MV-4-11 (cell line): ENCODE results near the gene MTARC2.
"Not testable (repeated sequence)": the region's sequence is repeated elsewhere in the genome, so short reads cannot be mapped to it uniquely, and the experiment has no call there.

Experiments
- DNase-seq: peaks from one replicate; lab custom pipeline; 2025; lab: John Stamatoyannopoulos, UW

The MTARC2 gene

DNA sequence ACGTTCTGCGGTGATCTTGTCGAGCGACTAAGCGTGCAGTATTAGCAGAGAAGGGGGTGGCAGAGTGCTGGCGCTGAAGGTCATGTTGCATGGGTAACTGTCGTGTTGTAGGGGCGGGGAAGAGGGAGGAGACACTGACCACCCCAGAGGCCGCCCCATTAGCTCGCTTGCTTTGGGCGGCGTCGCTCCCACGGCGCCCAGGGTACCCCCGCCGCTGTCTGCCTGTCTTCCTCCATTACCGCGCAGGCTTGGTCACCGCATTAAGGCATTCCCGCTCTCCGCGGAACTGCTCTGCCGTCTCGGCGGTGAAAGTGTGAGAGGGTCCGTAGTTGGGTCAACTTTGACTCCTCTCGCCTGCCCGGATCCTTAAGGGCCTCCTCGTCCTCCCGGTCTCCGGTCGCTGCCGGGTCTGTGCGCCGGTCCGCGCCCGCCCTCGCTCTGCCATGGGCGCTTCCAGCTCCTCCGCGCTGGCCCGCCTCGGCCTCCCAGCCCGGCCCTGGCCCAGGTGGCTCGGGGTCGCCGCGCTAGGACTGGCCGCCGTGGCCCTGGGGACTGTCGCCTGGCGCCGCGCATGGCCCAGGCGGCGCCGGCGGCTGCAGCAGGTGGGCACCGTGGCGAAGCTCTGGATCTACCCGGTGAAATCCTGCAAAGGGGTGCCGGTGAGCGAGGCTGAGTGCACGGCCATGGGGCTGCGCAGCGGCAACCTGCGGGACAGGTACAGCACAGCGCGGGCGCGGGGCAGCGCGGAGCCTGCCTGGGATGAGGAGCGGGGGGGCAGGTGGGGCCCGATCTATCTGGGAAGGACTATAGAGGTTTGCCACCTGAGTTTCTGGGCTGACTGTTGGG, at the start of gene MTARC2:
MTARC2 (plus strand) TSS at position 234 of the 846 bp plus-strand sequence; CDS start at position 444, 210 bp downstream.
- DNase-seq: no peak

DNA sequence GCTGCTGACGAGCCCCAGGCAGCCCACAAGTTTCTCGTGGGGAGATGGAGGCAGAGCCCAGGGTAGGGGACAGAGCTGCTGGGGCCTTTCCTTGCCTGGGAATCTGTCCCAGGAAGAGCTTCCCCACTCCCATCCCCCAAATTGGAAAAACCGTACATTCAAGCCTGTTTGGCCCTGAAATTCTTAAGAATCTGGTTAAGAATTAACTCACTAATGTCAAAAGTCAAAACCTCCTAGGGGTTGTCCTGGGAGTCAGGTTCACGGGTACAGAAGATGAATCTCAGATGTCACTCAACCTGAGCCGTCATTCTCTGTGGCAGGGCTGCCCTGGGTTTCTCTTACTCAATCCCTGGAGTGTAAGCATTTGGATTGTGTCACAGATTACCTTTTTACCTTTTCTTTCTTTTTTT, 49.5 kb upstream of the MTARC2 start:
- no peak for DNase-seq

DNA sequence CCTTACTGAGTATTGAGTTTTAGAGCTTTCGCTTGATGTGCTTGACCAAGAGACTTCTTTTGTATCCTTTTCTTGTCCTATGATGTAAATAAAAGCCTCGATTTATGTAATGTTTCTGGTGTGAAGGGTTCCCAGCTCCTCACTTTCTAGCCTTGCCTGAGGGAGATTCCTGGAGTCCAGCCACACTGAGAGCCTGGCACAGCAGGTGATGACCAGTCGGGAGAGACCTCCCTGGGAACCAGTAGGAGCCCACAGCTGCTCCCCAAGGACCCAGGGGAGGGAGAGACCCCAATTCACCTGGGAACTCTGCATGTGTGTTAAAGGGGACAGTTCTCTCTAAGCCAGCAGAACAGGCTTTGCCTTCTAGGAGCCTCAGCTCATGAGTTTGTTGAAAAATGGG, 49.1 kb upstream of the MTARC2 start:
- DNase-seq: no peak

DNA sequence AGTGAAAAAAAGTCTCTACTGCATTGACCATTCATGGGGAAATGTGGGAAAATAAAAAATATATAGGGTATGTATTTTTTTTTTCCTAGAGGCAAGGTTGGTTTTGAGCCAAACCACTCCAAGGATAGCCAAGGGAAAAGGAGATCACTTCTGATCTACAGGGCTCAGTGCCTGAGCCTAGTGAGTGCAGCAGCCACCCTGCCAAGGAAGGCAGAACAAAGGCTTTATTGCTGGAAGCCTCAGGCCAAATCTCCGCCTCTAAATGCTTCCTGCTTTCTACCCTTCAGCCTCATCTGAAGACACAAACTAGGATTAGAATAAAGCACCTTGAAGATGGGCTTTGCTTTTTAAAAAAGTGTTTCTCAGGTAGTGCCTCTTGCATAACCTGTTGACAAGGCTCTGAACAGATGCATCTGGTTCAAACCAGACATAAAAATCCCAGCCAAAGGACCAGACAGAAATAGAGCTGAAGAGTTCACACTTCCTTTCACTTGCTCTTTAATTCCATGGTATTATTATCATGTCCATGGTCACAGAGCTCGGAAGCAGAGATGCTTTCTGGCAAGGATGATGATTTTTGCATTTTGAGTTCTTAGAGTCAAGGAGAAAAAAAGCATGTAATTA, 47.5 kb upstream of the MTARC2 start:
- DNase-seq: no peak

DNA sequence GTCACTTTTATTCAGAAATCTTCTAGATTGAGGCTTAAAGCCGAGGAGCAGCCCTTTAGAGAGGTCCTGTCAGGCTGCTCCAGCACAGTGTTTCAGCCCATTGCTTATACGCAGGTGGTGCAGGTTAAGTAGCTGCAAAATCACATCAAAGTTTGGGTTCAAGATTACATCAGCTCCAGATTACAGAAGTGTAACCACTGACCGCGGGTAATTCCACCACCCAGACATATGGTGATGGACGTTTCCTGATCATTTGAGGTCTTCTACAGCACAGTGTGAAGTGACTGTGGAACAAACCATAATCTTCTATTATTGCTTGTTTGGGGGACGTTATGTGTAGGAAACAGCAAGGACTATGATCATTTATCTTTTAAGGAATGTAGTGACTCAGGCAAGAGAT, 46.1 kb upstream of the MTARC2 start:
- peak; percentile 71 for DNase-seq

DNA sequence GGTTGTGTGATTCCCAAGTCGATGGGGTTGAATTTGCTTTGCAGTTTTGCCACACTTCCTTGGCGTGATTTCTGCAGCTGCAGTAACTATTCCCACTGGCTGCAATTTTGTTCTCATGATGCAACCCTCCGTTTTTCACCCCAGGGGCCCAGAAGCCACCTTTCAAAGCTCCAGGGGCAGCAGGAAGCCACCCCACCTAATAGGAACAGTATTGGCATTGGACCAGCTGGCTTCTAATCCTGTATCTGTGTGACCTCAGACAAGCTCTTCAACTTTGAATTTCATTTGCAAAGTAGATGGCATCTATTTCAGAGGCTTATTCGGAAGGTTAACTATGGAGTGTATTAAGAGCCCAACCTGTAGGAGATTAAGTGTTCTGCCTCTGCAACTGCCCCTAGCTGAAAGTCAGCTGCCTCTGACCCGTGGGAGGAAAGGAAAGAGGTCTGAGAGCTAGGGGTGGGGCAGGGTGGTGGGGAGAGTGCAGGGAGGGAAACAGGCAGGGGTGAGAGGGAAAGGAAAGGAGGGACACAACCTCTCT, 45.3 kb upstream of the MTARC2 start:
- DNase-seq: no peak

DNA sequence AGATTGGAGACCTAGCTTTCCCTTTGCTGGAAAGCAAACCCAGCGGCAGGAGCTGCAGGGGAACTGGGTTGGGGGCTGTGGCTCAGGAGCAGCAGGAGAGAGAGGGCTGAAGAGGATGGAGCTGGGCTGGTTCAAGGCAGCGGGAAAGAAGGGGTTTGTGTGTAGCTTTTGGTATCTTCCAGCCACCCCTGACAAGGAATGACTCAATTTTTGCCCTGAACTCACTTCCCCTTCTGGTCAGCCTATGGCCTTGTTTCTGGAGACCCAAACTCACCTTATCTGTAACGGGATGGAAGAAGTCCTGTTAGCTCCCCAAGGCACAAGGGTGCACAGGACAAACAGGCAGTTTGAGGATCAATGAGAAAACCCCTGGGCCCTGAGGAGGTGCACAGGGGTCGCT, 44.8 kb upstream of the MTARC2 start:
- peak; percentile 33 for DNase-seq

DNA sequence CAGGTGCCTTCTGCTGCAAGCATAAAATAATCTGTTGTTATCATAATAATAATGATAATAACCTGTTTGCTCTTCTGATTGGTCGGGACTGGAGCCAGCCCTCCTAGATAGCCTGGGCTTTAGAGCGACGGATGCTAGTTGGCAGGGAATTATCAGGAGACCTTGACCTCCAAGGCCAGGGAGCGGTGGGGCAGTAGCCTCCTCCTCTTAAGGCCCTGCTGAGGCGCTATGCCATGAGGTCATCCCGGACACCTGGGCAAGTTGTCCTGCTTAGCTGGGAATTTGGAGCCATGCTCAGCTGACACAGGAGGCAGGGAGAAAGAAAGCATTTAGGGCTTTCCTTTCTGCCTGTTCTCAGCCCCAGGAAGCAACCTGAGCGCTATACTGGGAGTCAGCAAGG, 42.3 kb upstream of the MTARC2 start:
- DNase-seq: no peak

DNA sequence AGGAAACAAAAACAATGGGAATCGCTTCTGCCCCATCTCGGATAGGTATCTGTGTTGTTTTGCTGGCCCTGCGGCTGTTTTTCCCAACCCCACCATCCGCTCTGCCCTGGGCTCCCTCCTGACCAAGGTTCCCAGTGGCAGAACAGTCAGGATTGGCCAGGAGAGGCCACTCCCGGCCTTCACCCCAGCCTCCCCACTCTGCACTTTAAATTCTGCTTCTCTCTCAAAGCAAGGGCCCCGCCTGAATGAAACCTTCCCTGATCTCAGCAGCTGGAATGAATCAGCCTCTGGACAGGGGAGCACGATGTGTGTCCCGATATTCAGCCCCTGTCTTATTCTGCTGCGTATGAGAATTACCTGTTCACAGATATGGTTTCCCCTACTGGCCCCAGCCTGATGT, 41.6 kb upstream of the MTARC2 start:
- no peak for DNase-seq

DNA sequence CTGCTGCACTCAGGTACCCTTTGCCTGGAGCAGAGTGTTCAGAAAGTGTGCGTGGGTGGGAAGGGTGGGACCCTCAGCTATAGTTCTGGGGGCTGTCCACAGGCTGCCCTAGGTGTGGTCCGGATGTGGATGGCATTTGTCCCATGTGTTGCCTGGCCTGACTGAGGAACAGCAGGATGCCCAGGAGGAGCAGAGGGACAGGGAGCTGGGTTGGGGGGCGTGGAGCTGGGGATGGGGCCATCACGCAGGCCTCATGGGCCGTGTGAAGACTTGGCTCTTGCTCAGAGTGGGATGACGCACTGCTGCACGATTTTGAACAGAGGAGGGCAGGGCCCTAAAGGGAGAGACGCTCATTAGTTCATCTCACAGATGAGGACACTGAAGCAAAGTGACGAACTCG, 41.0 kb upstream of the MTARC2 start:
- DNase-seq: no peak

DNA sequence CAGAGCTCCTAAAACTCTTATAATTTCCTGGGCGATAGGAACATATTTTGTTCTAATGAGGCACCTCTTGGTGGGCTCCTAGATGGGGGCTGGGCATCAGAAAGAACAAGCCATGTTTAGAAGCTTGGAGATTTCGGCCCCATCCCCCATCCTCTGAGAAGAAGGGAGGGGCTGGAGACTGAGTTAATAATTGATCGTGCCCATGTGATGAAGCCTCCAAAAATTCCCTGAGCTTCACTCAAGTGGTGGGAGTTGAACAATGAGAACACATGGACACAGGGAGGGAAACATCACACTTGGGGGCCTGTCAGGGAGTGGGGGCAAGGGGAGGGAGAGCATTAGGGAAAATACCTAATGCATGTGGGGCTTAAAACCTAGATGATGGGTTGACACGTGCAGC, 39.9 kb upstream of the MTARC2 start:
- no peak for DNase-seq

DNA sequence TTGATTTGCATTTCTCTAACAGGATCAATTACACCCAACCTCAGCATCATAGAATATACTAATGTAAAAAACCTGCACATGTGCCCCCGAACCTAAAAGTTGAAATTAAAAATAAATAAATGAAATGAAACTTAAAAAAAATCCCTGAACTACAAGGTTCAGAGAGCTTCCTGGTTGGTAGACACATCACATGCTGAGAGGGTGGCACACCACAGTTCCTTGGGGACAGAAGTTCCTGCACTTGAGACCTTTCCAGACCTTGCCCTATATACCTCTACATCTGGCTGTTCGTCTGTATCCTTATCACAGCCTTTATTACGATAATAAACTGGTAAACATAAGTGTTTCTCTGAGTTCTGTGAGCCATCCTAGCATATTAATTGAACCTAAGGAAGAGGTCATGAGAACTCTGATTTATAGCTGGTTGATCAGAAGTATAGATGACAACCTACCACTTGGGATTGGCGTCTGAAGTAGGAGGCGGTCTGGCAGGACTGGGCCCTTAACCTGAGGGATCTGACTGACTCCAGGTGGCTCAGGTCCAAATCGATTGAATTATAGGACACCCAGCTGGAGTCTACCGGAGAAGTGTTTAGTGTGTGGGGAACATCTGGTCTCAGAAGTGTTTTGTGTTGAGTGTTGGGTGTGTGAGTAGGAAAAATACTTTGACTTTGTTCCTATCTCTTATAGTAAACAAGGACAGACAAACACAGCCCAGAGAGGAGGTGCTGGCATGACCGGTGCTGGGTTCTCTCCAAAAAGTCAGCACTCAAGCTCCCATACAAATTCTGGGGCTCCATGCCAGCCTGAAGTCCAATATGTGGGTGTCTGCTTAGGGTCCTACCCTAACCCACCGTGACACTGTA, 39.0 kb upstream of the MTARC2 start:
- DNase-seq: no peak

DNA sequence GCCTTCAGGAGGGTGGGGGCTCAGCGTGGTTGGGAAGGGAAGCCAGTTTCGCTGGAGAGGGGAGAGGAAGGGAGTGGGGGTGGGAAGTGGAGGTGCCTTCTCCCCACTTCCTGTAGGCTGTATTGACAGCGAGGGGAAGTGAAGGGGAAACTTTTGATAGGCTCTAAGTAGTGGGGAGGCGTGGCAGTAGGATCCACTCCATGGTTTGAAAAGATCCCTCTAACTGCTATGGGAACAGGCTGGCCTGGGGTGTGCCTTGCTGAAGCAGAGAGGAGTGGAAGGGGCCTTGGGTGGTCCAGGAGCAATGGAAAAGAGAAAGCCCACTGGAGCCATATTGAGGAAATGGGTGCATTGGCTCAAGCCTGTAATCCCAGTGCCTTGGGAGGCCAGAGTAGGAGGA, 37.8 kb upstream of the MTARC2 start:
- no peak for DNase-seq

DNA sequence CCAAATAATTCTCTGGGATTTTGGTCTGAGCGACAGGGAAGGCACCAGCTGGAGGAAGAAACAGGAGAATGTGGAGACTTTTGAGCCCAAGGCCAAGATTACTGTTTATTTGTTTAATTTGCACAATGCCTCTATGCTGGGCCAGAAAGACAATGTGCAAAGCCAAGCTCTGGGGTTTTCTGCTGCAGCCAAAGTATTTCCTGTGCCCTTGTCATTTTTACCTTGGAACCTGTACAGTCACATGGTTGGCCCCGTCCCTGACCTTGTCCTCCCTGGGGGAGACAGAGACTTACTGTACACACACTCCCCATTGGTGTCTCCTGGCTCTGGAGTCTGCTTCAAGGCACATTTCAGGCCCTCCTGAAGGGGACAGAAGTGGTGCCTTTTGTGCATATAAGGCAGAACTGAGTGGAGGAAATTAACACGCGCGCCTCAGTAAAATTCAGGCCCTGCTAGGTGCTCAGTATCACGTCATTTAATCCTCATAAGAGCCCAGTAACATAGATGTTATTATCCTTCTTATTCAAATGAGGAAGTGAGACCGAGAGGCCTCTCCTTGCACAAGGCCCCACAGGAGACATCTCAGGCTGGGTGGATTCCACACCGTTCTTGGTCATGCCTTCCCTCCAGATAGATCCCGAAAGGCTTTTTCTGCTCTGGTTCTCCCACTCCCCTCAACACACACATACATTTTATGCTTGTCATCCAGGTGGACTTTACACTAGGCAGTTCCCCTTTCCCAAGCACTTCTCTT, 36.9 kb upstream of the MTARC2 start:
- DNase-seq: peak; percentile 86

DNA sequence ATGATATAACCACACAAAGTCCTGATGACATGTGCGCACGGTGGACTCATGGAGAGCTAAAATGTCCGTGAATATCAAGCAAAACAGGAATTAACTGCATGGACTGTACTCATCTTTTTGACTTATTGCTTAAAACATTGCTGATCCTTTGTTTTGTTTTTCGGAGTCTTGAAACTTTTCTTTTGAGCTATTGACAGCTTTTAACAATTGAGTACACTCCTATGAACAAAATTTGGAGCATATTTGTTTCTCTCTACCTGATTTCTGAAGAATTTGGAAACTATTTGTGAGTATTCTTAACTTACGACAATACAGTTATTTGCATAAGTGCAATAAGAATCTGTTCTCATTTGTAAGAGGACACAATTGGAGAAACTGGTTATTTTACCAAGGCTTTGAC, 32.1 kb upstream of the MTARC2 start:
- DNase-seq: not testable (repeated sequence)

DNA sequence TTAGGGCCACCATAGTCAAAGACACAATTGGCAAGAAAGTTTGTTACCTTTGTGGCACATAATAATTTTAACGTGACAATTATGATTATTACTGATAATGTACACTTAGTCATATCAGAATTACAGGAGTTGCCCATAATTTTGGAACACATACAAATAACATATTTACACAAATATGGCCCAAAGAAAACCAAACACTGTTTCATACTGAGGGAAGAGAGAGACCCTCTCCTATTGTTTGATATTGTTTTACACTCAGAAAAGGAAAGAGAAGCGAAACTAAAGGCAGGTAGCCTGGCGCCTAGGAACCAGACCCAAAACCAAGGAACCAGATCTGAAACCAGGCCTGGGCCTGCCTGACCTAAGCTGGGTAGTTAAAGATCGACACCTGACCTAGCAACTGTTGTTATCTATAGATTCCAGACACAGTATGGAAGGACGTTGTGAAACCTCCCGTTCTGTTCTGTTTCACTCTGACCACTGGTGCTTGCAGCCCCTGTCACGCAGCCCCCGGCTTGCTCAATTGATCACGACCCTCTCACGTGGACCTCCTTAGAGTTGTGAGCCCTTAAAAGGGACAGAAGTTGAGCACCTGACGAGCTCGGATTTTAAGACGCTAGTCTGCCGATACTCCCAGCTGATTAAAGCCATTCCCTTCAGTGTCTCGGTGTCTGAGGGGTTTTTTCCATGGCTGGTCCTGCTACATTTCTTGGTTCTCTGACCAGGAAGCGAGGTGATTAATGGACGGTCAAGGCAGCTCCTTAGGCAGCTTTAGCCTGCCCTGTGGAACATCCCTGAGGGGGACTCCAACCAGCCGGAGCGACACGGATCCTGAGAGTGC, 30.1 kb upstream of the MTARC2 start:
- no peak for DNase-seq

DNA sequence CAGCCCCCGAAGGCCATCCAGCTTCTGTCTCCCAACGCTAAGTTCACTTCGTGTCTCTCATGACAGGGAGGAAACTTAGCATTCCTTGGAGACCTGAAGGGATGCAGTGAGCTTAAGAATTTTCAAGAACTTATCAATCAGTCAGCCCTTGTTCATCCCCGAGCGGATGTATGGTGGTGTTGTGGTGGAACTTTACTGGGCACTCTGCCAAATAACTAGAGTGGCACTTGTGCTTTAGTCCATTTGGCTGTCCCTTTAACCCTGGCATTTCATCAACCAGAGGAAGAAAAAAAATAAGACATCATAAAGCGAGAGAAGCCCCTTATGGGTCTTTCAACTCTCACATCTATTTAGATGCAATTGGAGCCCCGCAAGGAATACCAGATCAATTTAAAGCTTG, 26.9 kb upstream of the MTARC2 start:
- peak; percentile 47 for DNase-seq

DNA sequence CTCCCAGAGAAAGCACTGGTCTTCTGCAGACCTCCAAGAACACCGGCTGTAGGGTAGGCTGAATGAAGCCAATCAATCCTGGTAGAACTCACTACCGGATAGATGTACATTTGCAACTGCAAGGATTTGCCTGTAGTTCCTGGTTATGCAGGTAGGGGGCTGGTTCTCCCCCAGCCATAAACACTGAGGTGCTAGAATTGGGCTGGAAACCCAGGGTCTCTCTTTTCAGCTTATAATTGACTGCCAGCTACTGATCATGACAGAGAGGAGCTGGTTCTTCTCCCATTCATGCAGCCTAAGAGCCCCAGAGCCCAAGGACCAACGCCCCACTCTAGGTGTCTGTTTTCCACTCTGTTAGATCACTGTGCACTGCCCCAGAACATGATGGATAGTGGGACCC, 21.5 kb upstream of the MTARC2 start:
- no peak for DNase-seq

DNA sequence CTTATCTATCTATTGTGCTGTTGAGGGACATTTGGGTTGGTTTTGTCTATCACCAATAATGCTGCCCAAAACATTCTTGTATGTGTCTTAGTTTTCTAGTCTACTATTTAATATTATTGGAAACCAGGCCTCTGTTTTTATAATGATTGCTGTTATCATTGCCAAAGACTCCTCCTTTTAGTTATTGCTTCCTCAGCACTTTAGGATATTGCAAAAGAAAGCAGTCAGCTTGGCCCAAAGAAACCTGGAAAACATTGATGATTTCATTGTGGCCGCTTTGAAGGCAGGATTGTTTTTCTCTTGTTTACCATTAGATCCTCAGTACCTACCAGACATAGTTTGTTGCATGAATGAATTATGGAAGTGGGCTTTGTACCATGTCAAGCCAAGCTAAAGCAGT, 20.6 kb upstream of the MTARC2 start:
- no peak for DNase-seq

DNA sequence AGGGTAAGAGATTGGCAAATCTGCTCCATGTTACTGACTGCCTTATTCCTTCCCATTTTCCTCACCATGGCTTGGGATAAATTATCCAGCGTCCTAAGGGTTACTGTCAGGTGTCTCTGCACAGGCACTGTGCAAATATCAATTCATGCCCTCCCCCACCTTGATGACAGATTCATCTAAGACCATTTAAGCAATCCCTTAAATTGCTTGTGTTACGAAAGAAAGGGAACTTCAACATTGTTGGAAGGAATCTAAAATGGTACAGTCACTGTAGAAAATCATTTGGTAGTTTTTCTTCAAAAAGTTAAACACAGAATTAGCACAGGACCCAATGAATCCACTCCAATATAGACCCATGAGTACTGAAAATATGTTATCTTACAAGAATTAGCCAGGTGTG, 17.6 kb upstream of the MTARC2 start:
- DNase-seq: peak; percentile 3

DNA sequence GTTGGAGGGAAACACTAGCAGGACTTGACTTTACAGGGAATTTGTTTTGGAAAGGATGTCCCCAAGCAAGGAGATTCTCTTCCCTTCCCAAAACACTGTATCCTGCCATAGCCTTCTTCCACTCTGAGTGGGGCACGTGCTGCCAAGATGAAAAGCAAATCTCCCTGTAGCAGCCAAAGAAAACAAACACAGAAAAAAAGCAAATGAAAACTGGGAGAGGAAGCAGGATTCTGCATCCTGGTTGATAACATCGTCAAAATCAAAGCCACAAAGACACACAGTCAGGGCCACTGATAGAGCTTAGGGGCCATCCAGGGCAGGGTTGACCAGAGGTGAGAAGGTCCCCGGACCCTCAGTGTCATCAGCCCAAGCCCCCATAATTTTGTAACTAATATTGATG, 16.0 kb upstream of the MTARC2 start:
- DNase-seq: no peak
